HL-60 (cell line): ENCODE data around the gene HES7.
"Not testable (repeated sequence)": the region's sequence is repeated elsewhere in the genome, so short reads cannot be mapped to it uniquely, and the experiment has no call there.

Experiments
- DNase-seq, 2 experiments: peaks; one replicate each; pipeline ENCODE4 v3.0.0-alpha.2; 2010 to 2020; ENCODE audit warnings: low read depth in 1 of 2, low spot score in 1 of 2
- H3K27ac ChIP-seq: fragments of 250-450 bp; sonication (Bioruptor Pico); replicated peaks from 2 replicates; pipeline ENCODE4 v1.5.1; 2020; ENCODE audit warnings: mild to moderate bottlenecking, moderate library complexity
- H3K27me3 ChIP-seq: fragments of 250-450 bp; sonication (Bioruptor Pico); 2 replicates; pipeline ENCODE4 v1.5.1; 2021; ENCODE audit warnings: mild to moderate bottlenecking, moderate library complexity; ENCODE audit not compliant: insufficient read depth, poor library complexity, severe bottlenecking
- H3K4me3 ChIP-seq: replicated peaks from 2 replicates; pipeline ENCODE4 v1.5.1; 2011; ENCODE audit warnings: mild to moderate bottlenecking, control low read depth, low read length; ENCODE audit not compliant: insufficient read depth
- CTCF ChIP-seq: IDR thresholded peaks from one replicate; pipeline ENCODE4 v1.5.1; 2011; ENCODE audit warnings: low read length, control low read depth, inconsistent platforms; ENCODE audit not compliant: insufficient read depth
- GABPA ChIP-seq: IDR thresholded peaks from 2 replicates; pipeline ENCODE4 v1.6.1; 2012; ENCODE audit warnings: low read depth
- POLR2AphosphoS5 ChIP-seq: IDR thresholded peaks from 2 replicates; pipeline ENCODE4 v1.6.1; 2012; ENCODE audit warnings: low read depth
- SPI1 ChIP-seq: IDR thresholded peaks from 2 replicates; pipeline ENCODE4 v1.6.1; 2012; ENCODE audit warnings: low read depth, mild to moderate bottlenecking, borderline replicate concordance
- TF ChIP-seq, protein P1 (sequence below): IDR thresholded peaks from 2 replicates; pipeline ENCODE4 v1.6.1; 2012; ENCODE audit warnings: low read depth; ENCODE audit not compliant: insufficient replicate concordance

Gene HES7

GRCh38 chr17:8079291-8080207 is 44.4 kb downstream of the HES7 start:
- peak; percentile 11 for TF ChIP-seq CTCF
- TF ChIP-seq, protein P1, sequence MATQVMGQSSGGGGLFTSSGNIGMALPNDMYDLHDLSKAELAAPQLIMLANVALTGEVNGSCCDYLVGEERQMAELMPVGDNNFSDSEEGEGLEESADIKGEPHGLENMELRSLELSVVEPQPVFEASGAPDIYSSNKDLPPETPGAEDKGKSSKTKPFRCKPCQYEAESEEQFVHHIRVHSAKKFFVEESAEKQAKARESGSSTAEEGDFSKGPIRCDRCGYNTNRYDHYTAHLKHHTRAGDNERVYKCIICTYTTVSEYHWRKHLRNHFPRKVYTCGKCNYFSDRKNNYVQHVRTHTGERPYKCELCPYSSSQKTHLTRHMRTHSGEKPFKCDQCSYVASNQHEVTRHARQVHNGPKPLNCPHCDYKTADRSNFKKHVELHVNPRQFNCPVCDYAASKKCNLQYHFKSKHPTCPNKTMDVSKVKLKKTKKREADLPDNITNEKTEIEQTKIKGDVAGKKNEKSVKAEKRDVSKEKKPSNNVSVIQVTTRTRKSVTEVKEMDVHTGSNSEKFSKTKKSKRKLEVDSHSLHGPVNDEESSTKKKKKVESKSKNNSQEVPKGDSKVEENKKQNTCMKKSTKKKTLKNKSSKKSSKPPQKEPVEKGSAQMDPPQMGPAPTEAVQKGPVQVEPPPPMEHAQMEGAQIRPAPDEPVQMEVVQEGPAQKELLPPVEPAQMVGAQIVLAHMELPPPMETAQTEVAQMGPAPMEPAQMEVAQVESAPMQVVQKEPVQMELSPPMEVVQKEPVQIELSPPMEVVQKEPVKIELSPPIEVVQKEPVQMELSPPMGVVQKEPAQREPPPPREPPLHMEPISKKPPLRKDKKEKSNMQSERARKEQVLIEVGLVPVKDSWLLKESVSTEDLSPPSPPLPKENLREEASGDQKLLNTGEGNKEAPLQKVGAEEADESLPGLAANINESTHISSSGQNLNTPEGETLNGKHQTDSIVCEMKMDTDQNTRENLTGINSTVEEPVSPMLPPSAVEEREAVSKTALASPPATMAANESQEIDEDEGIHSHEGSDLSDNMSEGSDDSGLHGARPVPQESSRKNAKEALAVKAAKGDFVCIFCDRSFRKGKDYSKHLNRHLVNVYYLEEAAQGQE: no peak
- peak in 1 of 2 experiments; percentile 37 for DNase-seq
- Histone ChIP-seq H3K27ac (no peak overlapping the region), H3K4me3 (peak overlapping the region; percentile 36), H3K27me3 (no peaks in the 10 kb centered on the region)

DNA sequence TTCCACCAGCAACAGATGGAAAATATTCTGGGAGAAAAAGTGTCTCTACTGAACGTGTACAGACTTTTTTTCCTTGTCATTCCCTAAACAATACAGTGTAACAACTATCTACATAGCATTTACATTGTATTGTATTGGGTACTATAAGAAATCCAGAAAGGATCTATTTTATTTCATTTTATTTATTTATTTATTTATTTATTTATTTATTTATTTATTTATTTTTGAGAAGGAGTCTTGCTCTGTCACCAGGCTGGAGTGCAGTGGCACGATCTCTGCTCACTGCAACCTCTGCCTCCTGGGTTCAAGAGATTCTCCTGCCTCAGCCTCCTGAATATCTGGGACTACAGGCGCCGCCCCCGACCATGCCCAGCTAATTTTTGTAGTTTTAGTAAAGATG is 46.0 kb downstream of the HES7 start:
- H3K4me3 ChIP-seq, H3K27me3 ChIP-seq, DNase-seq, H3K27ac ChIP-seq: not testable (repeated sequence)

DNA sequence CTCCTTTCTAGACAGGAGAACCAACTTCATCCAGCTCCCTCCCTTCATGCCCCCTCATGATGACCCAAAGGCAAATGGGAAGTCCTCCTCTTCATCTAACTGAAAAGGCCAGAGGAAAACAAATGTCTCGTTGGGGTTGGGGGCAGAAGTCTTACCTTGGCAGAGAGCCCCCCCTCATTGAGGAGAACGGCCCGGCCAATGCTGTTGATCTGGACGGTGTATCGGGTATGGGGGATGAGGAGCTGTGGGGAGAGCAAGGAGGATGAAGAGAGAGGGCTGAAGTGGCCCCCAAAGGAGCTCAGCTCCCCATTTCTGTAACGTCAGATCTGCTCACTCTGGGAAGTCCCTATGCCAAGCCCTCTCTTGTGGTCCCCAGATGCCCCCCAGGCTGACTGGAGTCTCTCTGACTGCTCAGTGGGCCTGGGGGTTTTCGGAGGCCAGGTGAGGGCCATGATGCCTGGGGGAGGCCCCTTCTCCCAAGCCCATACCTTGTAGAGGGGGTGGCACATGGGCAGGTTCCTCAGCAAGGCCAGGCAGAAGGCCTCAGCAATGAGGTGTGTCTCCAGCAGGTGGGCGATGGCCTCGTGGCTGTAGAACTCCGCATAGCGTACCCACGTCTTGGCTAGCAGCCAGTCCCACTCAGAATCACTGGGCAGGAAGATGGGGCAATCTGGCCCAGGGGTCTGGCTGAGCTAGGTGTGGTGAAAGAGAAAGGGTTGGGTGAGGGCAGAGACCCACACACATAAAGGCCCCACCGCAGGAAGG is 47.2 kb downstream of the HES7 start:
- DNase-seq: no peak
- no peaks in the 10 kb centered on the region for H3K27me3 ChIP-seq
- no peak overlapping the region for H3K4me3 ChIP-seq
- TF ChIP-seq, protein P1: no peak
- TF ChIP-seq GABPA (no peak), CTCF (no peak), SPI1 (no peak), POLR2AphosphoS5 (no peak)
- H3K27ac ChIP-seq: no peak overlapping the region

DNA sequence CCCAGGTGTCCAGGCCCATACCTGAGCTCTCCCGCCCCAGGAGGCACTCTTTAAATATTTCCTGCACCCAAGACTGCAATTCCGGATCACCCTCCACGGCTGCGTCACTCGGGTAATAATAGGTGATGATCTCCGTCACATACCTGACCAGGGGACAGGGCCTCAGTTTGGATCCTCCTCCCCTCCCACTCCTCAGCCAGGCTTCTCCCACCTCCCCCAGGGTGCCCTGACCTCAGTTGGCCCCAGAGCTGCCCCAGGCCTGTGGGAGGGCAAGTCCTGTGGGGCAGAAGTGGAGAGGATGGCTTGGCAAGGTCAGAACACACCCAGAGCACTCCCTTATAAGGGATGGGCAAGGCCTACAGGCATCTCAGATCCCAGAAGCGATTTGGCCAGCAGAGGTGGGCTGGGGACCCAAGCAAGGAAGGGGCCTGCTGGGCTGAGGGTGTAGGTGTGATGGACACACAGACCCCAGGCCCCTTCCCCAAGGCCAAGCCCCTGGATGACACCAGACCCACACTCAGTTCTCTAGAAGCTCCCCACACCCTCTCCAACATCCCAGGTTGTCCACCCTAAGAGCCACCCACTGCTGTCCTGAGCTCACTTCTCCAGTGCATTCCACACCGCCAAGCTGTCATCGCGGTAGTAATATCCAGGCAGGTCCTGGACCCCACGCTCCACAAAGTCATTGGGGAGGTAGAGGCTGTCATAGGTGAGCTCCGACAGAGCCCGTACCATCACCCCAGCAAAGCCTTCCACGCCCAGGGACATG is 48.1 kb downstream of the HES7 start:
- H3K4me3 ChIP-seq: no peak overlapping the region
- TF ChIP-seq SPI1: no peak
- TF ChIP-seq GABPA: no peak
- TF ChIP-seq POLR2AphosphoS5: no peak
- TF ChIP-seq, protein P1: no peak
- TF ChIP-seq CTCF: no peak
- H3K27ac ChIP-seq: no peak overlapping the region
- DNase-seq: no peak
- H3K27me3 ChIP-seq: no peaks in the 10 kb centered on the region
